ENCODE data around the gene AHRR. TPM values are rescaled to one million over a fixed set of nuclear protein-coding genes. Genes with fewer than 3 reads are reported as not detected.

AHRR gene
- total and polyA plus RNA-seq, 2 experiments from 2014 or later, result 1.8 to 2.4 TPM

GRCh38 chr5:464843-465590 lies 143.5 kb downstream of the AHRR start:
- Histone ChIP-seq H3K36me3 (replicated peaks; ENCODE audit: insufficient read depth, low read depth) (peaks cover 4% of the 10 kb centered on the region), H3K27ac (no peak overlapping the region), H3K9me3 (ENCODE audit: low read depth) (no peaks in the 10 kb centered on the region), H3K4me2 (no peak overlapping the region), H2AFZ (no peak overlapping the region), H3K79me2 (no peaks in the 10 kb centered on the region), H3K9me2 (replicated peaks; ENCODE audit: insufficient read depth) (no peaks in the 10 kb centered on the region), H3K4me3 (no peak overlapping the region), H3K4me1 (ENCODE audit: insufficient read depth) (no peaks in the 10 kb centered on the region), H4K20me1 (ENCODE audit: insufficient read depth, poor library complexity, severe bottlenecking) (no peaks in the 10 kb centered on the region), H3K27me3 (no peaks in the 10 kb centered on the region)
- no peak for DNase-seq (ENCODE audit: low spot score)
- TF ChIP-seq CTCF (IDR thresholded peaks at IDR 0.05; ENCODE audit: poor library complexity) (no peak), EZH2 (IDR thresholded peaks at IDR 0.05; ENCODE audit: borderline replicate concordance) (no peak), EZH2phosphoT487 (IDR thresholded peaks at IDR 0.05; ENCODE audit: low read depth, severe bottlenecking, unreplicated experiment) (no peak)
- 97% methylated on average over 60 of the region's 63 CpGs for WGBS (ENCODE audit: low lambda C conversion rate, missing lambda C conversion rate)

GRCh38 chr5:465591-466403 lies 144.3 kb downstream of the AHRR start:
- Histone ChIP-seq H3K9me2 (replicated peaks; ENCODE audit: insufficient read depth) (no peaks in the 10 kb centered on the region), H3K9me3 (ENCODE audit: low read depth) (no peaks in the 10 kb centered on the region), H3K4me2 (no peak overlapping the region), H4K20me1 (ENCODE audit: insufficient read depth, poor library complexity, severe bottlenecking) (no peaks in the 10 kb centered on the region), H3K27ac (no peak overlapping the region), H3K4me3 (no peak overlapping the region), H3K79me2 (peaks cover 1% of the 10 kb centered on the region), H3K4me1 (ENCODE audit: insufficient read depth) (no peaks in the 10 kb centered on the region), H2AFZ (no peak overlapping the region), H3K36me3 (replicated peaks; ENCODE audit: insufficient read depth, low read depth) (peaks cover 4% of the 10 kb centered on the region), H3K27me3 (no peaks in the 10 kb centered on the region)
- no peak for DNase-seq (ENCODE audit: low spot score)
- WGBS (ENCODE audit: low lambda C conversion rate, missing lambda C conversion rate), result 95% methylated on average over 28 of the region's 29 CpGs
- TF ChIP-seq EZH2 (IDR thresholded peaks at IDR 0.05; ENCODE audit: borderline replicate concordance) (no peak), CTCF (IDR thresholded peaks at IDR 0.05; ENCODE audit: poor library complexity) (no peak), EZH2phosphoT487 (IDR thresholded peaks at IDR 0.05; ENCODE audit: low read depth, severe bottlenecking, unreplicated experiment) (no peak)

GRCh38 chr5:466661-467310 lies 145.3 kb downstream of the AHRR start:
- Histone ChIP-seq H3K27me3 (no peaks in the 10 kb centered on the region), H3K4me1 (ENCODE audit: insufficient read depth) (peaks cover 3% of the 10 kb centered on the region), H4K20me1 (ENCODE audit: insufficient read depth, poor library complexity, severe bottlenecking) (no peaks in the 10 kb centered on the region), H3K79me2 (peaks cover 8% of the 10 kb centered on the region), H3K36me3 (replicated peaks; ENCODE audit: insufficient read depth, low read depth) (peaks cover 4% of the 10 kb centered on the region), H3K4me2 (no peak overlapping the region), H3K27ac (no peak overlapping the region), H3K9me2 (replicated peaks; ENCODE audit: insufficient read depth) (no peaks in the 10 kb centered on the region), H3K4me3 (no peak overlapping the region), H3K9me3 (ENCODE audit: low read depth) (no peaks in the 10 kb centered on the region), H2AFZ (no peak overlapping the region)
- no peak for DNase-seq (ENCODE audit: low spot score)
- TF ChIP-seq CTCF (IDR thresholded peaks at IDR 0.05; ENCODE audit: poor library complexity) (no peak), EZH2phosphoT487 (IDR thresholded peaks at IDR 0.05; ENCODE audit: low read depth, severe bottlenecking, unreplicated experiment) (no peak), EZH2 (IDR thresholded peaks at IDR 0.05; ENCODE audit: borderline replicate concordance) (no peak)
- WGBS (ENCODE audit: low lambda C conversion rate, missing lambda C conversion rate), result 94% methylated on average over 30 of the region's 30 CpGs
